Measurements from ENCODE around the gene CALY.

- TF ChIP-seq CTCF (conservative IDR thresholded peaks at IDR 0.05; ENCODE audit: low read length) (no peak), EZH2phosphoT487 (IDR thresholded peaks at IDR 0.05; ENCODE audit: borderline replicate concordance) (no peak)
These were observed 57.1 kb downstream of the CALY start for GRCh38 chr10:133279326-133280226.

Measured in Loucy (cell line).